NCI-H2196 treated with DMSO at 0.1 percent for 48 hours (cell line): ENCODE measurements around the gene GMCL1.
"Not testable (repeated sequence)": the region's sequence is repeated elsewhere in the genome, so short reads cannot be mapped to it uniquely, and the experiment has no call there.

Experiments used
- DNase-seq: peaks from one replicate; lab custom pipeline; 2025; ENCODE audit not compliant: unreplicated experiment; lab: John Stamatoyannopoulos, UW

GMCL1 gene, protein sequence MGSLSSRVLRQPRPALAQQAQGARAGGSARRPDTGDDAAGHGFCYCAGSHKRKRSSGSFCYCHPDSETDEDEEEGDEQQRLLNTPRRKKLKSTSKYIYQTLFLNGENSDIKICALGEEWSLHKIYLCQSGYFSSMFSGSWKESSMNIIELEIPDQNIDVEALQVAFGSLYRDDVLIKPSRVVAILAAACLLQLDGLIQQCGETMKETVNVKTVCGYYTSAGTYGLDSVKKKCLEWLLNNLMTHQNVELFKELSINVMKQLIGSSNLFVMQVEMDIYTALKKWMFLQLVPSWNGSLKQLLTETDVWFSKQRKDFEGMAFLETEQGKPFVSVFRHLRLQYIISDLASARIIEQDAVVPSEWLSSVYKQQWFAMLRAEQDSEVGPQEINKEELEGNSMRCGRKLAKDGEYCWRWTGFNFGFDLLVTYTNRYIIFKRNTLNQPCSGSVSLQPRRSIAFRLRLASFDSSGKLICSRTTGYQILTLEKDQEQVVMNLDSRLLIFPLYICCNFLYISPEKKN

GRCh38 chr2:69829256-69830044, at the start of gene GMCL1:
GMCL1 (plus strand) TSS chr2:69829660; CDS start chr2:69829893, 233 bp downstream.
- DNase-seq, result peak; percentile 73

DNA sequence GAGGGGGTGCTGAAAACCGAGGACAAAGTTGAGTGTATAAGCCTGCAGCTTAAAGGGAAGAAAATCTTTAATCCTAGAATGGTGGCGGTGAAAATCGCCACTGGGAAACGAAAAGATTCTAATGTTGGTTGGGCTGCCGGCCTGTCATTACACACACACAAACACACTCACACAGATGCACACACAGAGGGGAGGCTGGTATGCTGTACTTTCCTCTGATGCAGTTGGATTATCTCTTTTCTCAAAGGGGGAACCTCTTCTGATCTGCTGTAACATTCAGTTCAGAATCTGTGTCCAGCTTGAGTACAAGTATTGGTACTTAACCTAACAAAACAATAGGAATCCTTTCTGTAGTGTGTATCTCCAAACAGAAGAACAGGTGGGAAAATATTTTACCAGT, 48.5 kb upstream of the GMCL1 start:
- no peak for DNase-seq

GRCh38 chr2:69781321-69782248, 47.9 kb upstream of the GMCL1 start:
- DNase-seq, result peak; percentile 43

DNA sequence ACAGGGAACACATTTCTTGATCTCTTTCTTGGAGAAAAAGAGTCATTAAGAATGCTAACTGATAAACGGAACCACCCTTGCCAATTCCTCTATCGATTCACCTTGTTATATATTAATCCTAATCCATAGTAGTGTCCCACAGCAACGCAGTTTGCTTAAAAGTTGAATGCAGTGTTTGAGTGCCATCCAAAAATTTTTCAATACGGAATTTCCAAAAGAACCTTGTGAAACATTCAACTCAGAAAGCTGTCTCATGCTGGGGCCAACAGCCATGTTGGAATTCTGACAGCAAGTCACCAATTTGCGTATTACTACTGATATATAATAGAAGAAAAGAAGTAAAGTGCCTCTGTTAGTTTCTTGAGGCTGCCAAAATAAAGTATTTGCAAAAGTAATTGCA, 45.2 kb upstream of the GMCL1 start:
- DNase-seq, result no peak

- no peak for DNase-seq
Observed at GRCh38 chr2:69785358-69785757, 44.1 kb upstream of the GMCL1 start.

GRCh38 chr2:69786052-69786560, 43.4 kb upstream of the GMCL1 start:
- DNase-seq, result no peak

- DNase-seq, result no peak
Observed at GRCh38 chr2:69789175-69789721, 40.2 kb upstream of the GMCL1 start.

DNA sequence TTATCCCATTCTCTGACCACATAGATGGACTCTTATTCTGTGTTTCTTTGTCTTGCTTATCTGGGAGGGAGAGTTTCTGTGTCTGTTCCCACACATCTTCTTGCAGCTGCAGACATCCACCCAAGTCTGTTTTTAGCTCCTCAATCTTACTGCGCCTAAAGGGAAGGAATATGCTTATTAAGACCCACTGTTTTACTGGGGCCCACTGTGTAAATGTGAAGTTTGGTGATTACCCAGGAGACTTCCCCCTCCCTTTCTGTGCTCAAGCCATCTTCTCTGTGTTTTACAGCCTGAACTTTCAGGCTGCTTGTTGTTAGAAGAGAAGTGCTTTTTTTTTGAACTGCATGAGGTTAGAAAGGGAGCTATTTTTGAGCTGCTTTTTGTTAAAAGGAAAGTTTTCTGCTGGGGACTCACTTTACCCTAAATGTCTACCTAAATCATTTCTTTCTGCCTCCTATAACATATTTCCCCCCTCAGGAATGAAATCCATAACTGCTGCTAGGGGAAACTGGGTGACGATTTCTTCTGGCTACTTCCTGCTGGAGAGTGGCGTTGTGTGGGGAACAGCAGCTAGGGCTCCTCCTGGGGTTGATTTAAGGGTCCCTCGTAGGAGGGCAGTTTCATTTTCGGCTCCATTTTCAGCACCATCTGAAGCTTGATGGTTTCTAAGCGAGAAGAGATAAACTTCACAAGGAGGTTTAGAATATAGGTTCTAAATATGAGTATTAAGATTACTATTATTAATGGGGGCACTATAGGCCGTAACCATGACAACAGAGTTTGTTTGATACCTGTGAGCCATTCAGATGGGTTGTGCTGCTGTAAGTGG, 39.5 kb upstream of the GMCL1 start:
- DNase-seq, result no peak

DNA sequence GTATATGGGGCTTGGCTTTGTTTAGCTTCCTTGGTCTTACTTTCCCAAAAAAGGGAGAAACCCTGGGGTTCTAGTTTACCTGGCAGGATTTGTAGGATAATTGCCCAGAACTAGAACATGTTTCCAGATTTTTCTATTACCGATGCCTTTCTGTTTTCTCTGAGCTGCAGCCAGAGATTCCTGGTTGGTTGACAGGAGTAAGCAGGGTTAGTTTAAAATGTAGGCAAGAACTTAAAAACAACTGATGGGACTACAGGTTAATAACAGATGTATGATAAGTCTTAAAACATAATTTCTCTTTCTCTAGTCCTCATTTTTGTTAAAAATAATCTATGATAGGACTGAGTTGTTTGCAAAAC, 38.9 kb upstream of the GMCL1 start:
- DNase-seq, result no peak

- no peak for DNase-seq
Observed at GRCh38 chr2:69791045-69791444, 38.4 kb upstream of the GMCL1 start.

DNA sequence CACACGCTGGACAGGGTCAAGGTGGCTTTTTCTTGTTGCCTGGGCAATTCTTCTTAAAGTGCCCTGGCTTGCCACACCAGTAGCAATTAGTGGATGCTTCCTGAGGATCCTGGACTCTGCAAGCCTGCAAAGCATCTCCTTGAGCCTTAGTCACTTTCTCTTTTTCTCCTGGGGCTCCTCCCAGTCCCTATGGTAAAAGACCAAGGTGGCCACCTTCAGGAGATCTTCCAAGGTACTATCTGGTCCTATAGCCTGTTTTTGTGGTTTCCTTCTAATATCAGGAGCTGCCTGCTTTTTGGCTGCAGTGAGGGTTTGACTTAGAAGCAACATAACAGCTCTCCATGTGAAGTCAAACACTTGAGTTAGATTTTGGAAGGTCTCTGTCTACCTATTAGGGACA, 33.3 kb upstream of the GMCL1 start:
- DNase-seq, result no peak

GRCh38 chr2:69797235-69797634, 32.2 kb upstream of the GMCL1 start:
- DNase-seq, result no peak

DNA sequence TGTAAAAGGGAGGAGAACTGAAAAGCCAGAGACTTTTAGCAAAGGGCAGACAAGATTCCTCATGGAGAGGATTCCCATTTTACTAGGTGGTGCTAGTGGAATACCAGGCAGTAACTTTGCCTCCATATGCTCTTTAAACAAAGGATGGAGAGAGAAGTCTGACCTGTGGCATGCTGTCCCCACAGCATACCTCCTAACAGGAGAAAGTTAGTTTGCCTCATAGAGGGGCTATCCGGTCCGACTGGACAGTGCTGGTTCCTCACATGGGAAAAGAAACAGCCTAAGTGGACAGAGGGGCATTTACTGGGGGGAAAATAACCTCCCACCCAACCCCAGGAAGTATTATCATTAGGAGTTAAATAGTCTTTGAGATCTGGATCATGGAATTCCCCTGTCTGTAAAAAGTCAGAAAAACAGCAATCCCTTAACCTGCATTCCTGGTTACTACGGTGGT, 31.6 kb upstream of the GMCL1 start:
- DNase-seq, result no peak

GRCh38 chr2:69798290-69798908, 31.1 kb upstream of the GMCL1 start:
- DNase-seq, result no peak

DNA sequence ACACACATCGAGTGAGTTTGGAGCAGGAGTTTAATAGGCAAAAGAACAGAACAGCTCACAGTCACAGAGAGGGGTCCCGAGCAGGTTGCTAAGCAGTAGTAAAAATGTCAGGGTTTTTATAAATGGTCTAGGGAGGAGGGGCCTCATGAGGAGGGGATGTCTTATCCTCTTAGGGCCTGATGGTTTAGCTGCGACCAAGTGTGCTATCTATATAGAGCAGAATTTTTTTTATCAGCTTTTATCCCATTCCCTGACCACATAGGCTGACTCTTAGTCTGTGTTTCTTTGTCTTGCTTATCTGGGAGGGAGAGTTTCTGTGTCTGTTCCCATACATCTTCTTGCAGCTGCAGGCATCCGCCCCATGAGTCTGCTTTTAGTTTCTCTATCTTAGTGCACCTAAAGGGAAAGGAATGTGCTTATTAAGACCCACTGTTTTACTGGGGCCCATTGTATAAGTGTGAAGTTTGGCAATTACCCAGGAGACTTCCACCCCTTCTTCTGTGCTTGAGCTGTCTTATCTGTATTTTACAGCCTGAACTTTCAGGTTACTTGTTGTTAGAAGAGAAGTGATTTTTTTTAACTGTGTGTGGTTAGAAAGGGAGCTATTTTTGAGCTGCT, 30.4 kb upstream of the GMCL1 start:
- no peak for DNase-seq

- no peak for DNase-seq
Observed at GRCh38 chr2:69801745-69802290, 27.6 kb upstream of the GMCL1 start.

- not testable (repeated sequence) for DNase-seq
Observed at GRCh38 chr2:69802781-69803367, 26.6 kb upstream of the GMCL1 start.

DNA sequence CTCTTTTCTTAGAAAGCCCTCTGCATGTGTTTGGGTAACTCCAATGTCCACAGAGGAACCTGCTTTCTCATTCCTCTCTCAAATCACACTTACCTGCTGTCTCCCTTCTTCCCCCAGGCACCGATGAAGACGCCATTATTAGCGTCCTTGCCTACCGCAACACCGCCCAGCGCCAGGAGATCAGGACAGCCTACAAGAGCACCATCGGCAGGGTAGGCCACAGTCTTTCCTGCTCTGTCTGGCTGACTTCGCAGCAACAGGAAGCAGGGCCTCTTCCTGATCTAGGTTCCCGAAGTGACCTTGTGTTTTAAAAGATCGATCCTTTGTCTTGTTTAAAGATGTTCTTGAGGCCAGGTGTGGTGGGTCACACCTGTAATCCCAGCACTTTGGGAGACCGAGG, 25.0 kb upstream of the GMCL1 start:
- no peak for DNase-seq
